M059J (cell line): ENCODE data around the gene CHMP5. TPM values are rescaled to one million over a fixed set of nuclear protein-coding genes. Genes with fewer than 3 reads are reported as not detected.
A peak's percentile ranks its signal among the peaks of the same experiment; 100 is the strongest.

Experiments used
- DNase-seq: peaks from one replicate; pipeline ENCODE4 v3.0.0-alpha.2; 2012; ENCODE audit warnings: low read depth
- total RNA-seq: library from RNA; depleted of rRNA; stranded (reverse); fragments of >200 nt; shearing (Covaris generic); gene quantifications from 2 replicates; pipeline ENCODE4 v1.2.3, GENCODE V29; 2014; rRNA removed

The CHMP5 gene
- total RNA-seq = 217 and 248 TPM in 2 replicates

DNA sequence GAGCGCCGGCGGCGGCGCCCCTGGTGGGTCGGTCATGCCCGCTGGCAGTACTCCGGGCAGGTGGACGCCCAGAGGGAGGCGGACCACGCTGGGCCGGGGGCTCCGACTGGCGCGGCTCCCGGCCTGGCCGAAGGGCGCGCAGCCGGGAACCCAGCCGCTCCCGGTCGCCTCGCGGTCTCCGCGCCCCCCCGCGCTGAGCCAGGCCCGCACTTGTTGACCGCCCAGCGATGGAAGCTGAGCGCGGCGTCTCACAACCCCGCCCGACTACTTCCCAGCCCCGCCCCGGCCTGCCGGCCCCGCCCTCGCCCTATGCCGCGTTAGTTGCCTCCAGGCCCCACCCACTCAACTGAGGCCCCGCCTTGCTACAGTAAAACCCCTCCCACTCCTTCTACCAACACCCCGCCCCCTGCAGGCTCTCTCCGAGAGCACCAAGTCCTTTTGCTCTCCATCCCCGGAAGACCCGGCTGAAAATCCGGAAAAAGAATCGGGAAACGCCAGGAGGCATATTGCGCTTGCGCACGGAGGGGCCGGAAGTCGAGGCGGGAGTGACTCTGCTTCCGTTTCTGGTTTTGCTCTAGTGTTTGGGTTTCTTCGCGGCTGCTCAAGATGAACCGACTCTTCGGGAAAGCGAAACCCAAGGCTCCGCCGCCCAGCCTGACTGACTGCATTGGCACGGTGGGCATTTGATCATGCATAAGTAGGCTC is at the start of gene CHMP5, which contains the start of gene BAG1:
Gene CHMP5, plus strand, starts transcription at position 577 of the 705 bp plus-strand sequence. Its CDS starts 30 bp downstream, at position 607.
Gene BAG1, minus strand, starts transcription at position 236 of the 705 bp plus-strand sequence.
- DNase-seq = peak; percentile 99

DNA sequence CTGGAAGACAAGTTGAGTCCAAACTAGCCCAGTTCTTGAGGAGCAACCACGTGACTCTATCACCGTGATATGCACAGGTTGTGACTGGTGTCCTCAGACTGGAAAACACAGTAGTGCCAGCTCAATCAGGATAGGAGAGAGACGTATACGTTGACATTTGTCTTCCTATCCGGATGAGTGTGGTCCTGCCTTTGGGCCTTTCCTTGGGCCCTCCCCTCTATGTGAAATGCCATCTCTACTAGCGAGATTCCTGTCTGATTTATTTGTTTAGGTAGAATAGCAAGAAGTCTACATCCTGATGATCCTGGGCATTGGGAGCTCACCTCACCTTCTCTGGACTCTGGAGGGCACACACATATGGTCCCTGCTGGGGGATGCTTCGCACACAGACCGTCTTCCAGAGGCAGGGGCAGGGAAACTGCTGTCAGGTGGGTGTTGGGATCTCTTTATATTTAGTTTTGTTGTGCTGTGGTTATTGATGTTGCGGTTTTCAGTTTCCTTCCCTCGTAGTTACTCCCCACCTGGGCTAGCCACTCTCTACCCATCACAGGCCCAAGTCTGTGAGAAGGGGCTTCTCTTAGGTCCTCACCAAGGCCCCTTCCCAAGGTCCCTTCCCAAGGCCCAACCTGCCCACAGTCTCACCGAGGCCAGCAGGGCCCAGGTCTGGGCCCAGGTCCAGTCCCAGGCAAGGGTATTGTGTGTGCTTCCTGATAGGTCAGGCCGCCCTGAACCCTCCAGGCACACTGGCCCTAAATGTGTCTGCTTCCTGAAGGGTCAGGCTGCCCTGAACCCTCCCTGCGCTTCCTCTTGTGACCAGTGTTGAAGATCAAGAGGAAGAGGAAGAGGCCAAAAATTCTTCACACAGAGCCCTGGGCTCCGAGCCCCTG is 43.9 kb upstream of the CHMP5 start:
- DNase-seq = no peak

DNA sequence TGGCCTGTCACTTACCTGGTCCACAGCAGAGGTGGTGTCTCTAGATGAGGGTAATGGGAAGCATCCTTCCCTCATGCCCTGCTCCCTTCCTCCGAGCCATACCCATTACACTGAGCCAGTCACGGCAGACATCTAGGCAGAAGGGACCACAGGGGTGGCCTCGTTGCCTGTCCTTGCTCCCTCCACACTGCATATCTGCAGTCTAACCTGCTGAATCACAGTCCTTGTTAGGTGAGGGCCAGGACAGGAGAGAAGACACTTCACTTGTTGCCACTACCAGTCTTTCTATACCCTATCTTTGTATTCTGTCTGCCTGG is 43.3 kb upstream of the CHMP5 start:
- no peak for DNase-seq

DNA sequence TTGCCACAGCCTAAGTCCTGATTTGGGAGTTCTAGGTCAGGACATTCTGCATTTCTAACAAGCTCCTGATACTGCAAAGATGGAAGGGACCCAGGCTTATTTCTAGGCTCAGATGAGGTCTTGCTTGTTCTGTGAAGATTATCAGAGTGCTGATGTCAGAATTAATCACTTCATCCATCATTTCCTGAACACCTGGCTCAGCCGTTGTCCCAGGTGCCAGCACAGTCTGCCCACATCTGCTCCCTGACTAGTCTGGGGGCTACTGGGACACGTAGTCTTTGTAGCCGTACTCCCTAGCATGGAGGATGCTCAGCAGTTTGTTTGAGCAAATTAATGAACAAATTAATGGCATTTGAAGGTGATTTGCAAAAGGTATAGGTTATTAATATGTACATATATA is 42.8 kb upstream of the CHMP5 start:
- DNase-seq = no peak

DNA sequence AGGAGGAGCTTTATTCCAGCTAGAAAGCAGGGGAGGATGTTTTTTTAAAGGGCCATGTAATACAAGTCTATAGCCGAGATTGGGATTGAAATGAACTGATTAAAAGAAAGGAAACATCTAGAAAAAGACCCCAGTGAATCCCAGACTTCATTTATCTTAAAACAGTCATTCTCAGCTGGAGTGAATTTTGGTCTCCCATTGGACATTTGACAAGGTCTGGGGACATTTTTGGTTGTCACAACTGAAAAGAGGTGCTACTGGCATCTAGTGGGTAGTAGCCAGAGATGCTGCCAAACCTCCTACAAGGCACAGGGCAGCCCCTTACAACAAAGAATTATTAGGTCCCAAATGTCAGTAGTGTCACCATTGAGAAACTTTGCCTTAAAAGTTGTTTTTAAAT is 41.2 kb upstream of the CHMP5 start:
- peak; percentile 28 for DNase-seq

DNA sequence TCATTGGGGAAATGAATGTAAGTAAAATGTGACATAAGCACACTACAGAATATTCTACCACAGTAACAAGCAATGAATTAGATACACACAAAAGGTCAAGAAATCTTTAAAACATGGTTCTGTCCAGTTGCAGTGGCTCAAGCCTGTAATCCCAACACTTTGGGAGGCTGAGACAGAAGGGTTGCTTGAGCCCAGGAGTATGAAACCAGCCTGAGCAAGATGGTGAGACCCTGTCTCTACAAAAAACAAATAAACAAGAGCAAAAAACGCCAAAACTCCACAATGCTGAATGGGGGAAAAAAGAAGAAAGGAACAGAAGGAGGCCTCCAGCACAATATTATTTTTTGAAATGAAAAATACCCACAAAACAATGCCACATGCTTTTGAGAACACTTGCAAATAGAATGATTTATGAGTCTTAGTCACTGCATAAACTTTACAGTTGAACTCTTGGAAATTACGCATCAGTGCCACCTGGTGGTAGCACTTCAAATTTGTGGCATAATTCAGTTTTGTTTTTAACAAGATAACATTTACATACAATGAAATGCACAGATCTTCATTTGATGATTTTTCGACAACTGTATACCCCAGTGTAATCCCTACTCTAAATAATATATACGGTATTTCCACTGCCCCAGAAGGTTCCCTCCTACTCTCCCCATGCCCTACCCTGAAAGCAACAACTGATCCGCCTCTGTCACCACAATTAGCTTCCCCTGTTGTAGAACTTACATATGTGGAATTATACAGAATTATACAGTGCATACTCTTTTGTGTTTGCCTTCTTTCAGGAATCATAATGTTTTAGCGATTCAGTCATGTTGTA is 39.3 kb upstream of the CHMP5 start:
- peak; percentile 78 for DNase-seq

DNA sequence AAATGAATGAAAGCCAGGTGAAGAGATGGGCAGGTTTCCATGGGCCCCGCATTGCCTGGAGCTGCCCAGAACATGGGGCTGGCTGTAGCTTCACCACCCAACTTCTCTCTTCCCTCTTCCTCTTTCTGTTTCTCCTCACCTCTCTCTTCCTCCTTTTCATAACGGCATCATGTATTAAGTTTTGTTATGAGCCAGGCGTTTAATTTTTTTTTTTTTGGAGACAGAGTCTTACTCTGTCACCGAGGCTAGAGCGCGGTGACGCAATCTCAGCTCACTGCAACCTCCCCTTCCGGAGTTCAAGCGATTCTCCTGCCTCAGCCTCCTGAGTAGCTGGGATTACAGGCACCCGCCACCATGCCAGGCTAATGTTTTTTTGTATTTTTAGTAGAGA is 37.8 kb upstream of the CHMP5 start:
- no peak for DNase-seq

DNA sequence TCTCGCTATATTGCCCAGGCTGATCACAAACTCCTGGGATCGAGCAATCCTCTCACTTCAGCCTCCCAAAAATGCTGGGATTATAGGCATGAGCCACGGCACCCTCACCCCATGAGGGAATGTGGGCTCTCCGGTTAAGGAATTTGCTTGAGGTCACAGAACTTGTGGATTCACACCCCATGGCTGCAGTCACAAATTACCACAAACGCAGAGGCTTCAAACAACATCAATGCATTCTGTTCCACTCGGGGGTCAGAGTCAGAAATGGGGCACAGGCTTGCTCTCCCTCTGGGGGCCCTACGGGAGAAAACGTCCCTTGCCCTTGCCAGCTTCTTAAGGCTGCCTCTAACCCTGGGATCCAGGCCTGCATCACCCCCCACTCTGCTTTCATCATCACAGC is 37.1 kb upstream of the CHMP5 start:
- DNase-seq = no peak

DNA sequence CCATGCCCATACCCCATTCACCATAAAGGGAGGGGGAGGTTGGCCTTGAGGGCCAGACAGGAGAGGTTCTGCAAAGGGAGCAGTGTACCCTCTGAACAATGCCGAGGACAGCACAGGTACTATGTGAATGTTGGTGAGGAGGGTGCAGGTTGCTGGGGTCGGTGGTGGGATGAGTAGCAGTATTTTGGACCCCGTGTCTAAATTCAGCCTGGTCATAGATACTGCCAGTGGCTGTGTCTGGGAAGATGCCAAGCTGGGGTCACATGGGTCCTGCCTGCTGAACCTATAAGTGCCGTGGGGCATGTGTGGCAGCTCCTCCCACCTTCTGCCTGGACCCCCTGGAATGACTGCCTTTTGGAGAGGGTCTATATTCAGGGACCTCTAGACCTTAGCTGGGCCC is 36.2 kb upstream of the CHMP5 start:
- no peak for DNase-seq

DNA sequence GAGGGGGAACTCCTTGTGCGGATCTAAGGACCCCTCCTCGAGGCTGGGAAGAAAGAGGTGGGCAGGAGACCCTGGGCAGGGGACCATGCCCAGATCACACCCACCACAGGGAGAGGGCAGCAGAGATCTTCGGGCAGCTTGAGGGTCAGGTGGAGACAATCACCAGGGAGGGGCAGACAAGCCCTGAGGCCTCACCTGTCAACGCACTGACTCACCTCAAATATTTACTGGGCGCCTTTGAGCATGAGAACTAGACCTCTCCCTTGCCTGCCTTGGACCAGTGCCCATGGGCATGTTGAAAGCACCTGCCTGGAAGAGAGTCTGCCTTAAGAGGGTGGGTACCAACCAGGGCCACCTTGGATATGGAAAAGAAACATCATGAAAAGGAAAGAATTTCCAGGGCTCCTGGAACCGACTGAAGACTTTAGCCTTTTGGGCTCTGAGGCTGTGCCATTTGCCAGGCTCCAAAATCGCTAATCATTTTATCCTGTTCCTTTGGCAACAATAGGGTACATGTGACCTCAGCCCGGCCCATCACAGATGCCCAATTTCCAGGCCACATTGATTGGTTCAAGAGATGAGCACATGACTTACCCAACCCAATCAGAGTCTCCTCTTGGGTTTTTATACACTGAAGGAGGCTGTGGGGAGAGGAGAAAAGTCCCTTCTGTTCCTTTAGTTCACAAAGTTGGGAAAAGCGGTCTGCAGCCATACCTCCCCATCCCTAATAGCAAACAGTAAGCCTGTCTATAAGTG is 35.3 kb upstream of the CHMP5 start:
- peak; percentile 76 for DNase-seq

DNA sequence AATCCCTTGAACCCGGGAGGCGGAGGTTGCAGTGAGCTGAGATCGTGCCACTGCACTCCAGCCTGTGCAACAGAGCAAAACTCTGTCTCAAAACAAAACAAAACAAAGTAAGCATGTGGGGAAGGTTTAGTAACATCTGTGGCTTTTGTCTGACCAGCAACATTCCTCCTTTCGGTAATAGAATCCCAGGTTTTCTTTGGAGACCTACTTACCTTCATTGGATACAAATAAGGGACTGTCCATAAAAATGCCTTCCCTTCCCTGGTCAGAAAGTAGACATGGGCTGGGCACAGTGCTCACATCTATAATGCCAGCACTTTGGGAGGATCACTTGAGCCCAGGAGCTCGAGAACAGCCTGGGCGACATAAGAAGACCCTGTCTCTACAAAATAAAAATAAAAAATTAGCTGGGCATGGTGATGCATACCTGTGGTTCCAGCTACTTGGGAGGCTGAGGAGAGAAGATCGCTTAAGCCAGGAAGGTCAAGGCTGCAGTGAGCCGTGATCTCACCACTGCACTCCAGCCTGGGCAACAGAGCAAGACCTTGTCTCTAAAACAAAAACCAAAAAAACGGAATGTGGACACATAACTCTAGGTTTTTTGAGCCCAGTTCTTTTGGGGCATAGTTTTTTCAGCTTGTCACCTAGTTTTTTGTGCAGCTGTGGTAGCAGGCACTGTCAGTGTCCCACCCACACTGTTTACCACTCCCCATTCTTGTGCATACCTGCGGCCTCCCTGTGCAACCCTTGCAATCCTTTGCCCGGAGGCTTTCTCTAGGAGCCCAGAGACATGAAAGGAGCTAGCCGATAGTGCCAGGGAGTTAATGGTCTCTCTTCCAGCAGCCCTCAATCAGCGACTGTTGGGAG is 33.9 kb upstream of the CHMP5 start:
- peak; percentile 76 for DNase-seq

DNA sequence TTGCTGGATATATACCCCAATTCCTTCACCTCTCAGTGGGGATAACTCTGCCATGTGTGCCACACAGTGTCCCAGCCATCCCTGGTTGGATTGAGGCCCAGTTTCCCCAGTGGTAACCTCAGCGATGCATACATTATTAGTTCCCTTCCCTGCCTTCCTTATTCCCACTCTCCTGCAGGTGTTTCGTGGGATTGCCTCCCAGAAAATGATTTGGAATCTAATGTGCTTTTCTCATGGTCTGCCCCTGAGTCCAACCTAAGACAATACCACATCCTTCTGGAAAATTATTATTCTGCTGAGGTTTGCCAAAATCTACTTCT is 33.3 kb upstream of the CHMP5 start:
- DNase-seq = no peak

DNA sequence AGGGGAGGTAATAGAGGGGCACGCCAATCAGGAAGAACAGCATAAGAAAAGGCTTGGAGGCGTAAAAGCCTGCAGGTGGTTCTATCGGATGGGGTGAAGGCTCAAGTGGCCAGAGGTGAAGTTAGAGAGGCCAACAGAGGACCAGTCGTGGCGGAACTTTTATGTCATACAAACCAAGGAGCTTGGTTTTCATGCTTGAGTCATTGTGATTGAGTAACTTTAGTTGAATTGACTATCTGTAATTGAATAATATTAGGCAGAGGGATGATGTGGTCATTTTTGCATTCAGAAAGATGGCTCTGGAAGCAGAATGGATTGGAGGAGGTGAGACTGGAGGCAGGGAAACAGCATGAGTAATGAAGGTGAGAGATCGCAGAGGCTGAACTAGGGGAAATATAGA is 32.0 kb upstream of the CHMP5 start:
- no peak for DNase-seq

DNA sequence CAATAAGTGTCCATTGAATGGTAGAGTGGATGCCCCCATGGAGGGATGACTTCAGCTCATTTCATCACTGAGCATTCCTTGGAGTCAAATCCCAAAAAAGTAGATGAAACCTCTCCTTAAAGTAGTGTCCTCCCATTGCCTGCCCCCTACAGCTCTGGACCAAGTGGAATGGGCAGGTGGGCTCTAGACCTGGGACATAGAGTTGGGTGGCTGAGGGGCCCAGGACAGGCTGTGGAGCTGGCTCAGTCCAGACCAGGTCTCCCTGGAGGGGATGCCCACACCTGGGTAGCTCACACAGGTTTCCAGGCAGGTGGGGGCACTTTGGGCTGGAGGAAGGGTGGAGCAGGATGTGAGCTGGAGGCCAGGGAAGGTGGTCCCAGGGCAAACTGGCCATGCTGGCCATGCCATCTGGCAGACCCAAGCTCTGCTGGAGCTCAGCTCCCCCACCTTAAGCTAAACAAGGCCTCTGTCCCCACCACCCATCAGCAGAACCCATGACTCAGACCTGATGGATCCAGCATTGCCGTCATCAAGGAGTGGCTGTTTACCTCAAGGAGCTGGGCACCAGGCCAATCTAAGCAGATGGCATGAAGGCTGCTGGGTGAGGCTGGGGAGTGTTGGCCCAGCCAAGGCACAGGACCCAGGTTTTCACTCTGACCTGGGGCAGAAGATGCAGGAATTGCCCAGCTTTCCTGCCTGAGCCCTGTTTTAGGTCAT is 31.1 kb upstream of the CHMP5 start:
- peak; percentile 99 for DNase-seq

DNA sequence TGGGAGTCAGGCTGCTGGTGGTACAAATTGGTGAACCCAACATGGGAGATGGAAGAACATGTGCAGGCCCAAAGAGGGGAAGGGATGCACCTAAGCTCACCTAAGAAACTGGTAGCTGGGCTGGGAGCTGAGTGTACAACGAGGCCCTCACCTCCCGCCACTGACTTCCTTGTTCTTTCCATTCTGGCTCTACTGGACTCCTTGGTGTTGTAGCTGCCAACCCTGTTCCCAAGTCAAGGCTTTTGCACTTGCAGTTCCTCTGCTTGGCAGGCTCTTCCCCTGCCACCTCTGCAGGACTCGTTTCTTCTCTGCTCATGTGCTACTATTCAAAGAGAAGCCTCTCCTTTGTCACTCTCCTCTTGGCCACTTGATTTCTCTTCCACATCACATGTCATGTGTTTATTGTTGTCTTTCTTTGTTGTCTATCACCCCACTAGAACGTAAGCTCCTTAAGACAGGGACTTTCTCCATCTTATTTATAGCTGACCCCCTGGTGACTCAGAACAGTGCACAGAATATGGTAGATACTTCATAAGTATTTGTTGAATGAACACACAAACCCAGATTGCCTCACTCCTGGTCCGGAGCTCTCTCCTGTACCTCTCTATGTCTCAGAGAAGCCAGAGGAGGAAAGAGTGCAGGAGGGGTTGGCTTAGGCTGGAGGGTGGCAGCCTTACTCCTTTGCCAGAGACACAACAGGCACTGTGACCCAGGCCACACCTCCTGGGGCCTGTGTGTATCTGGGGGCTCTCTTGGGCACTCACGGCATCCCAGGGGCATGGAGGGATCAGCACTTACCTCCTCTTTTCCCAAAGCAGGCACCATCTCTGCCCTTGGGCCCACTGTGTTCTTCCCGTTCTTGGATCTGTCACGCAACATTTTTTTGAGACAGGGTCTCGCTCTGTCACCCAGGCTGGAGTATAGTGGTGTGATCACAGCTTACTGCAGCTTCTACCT is 30.1 kb upstream of the CHMP5 start:
- DNase-seq = peak; percentile 39

DNA sequence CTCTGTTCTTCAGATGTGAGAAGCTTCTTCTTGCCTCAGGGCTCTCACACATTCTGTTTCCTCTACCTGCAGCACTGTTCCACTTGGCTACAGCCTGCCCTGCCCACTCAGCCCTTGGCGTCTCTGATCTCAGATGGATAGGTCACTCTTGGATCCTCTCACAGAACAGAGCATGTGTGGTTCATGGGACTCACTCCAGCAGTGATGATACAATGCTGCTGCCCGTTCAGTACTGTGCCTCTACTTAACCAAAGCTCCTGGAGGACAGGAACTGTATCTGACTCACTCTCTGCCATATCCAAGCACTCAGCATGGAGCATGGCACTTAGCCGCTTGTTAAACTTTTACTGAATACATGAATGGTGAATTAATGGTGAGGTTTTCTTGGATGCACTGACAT is 28.3 kb upstream of the CHMP5 start:
- DNase-seq = no peak

DNA sequence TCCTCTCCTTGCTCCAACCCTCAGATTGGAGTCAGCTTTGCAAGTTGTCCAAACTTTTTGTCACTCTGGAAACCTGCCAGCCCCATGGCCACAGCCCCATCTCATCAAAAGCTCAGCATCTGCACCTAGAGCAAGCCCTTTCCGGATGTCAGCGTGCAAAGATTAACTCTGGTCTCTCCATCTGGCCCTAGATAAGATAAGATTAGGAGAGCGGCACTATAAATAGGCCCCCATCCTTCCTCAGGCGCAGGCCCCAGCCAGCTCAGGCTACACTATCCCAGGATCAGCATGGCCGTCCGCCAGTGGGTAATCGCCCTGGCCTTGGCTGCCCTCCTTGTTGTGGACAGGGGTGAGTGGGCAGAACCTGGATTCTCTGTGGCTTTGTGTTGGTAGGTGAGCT is 24.9 kb upstream of the CHMP5 start, which contains the start of gene SPINK4:
Gene SPINK4, plus strand, starts transcription at position 247 of the 400 bp plus-strand sequence. Its CDS starts 42 bp downstream, at position 289.
- DNase-seq = peak; percentile 38

DNA sequence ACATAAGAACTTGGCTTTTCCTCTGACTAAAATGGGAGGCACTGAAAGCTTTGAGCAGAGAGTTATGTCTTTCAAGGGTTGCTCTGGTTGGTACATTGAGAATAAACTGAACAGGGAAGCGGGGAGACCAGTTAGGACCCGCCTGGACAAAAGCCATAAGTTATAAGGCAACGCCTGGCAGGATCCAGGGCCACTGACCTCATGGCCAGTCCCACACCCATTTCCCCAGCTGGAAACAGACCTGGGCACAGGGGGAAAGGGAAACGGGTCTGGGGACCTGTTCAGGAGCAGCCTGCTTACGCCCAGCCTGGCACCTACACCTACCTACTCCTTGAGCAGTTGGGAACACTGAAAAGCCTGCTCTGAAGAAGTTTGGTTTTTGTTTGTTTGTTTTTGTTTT is 23.6 kb upstream of the CHMP5 start:
- no peak for DNase-seq
